SK-N-SH treated with all-trans-retinoic acid at 6 μM for 48 hours (cell line): ENCODE measurements around the gene ATP2C1.

Source experiments
- ATAC-seq: fragments of 200-7000 bp; cut with Tn5 transposase; 3 replicates; pipeline ENCODE4 v1.9.1; 2020; ENCODE audit warnings: mild to moderate bottlenecking, moderate library complexity
- ARNTL ChIP-seq: fragments of 450-650 bp; formaldehyde crosslinking; IDR thresholded peaks from 2 replicates; pipeline ENCODE4 v1.5.0; 2020; ENCODE audit warnings: low read depth, mild to moderate bottlenecking, moderate library complexity, borderline replicate concordance
- BACH2 ChIP-seq: fragments of 250-450 bp; sonication (Bioruptor Pico); IDR thresholded peaks from 2 replicates; pipeline ENCODE4 v1.9.0; 2021; ENCODE audit warnings: mild to moderate bottlenecking, borderline replicate concordance
- CREB5 ChIP-seq: fragments of 250-450 bp; sonication (Bioruptor Pico); IDR thresholded peaks from 2 replicates; pipeline ENCODE4 v1.5.1; 2020; ENCODE audit warnings: low read depth, mild to moderate bottlenecking, moderate library complexity
- CSDC2 ChIP-seq: fragments of 250-450 bp; sonication (Bioruptor Pico); IDR thresholded peaks from 2 replicates; pipeline ENCODE4 v1.5.0; 2020; ENCODE audit warnings: mild to moderate bottlenecking, moderate library complexity
- CSRNP3 ChIP-seq: fragments of 250-450 bp; sonication (Bioruptor Pico); IDR thresholded peaks from 2 replicates; pipeline ENCODE4 v1.5.1; 2021; ENCODE audit warnings: mild to moderate bottlenecking, moderate library complexity
- ESRRG ChIP-seq: fragments of 250-450 bp; sonication (Bioruptor Pico); IDR thresholded peaks from 2 replicates; pipeline ENCODE4 v1.6.1; 2021; ENCODE audit warnings: mild to moderate bottlenecking
- GLIS3 ChIP-seq: fragments of 250-450 bp; sonication (Bioruptor Pico); IDR thresholded peaks from 2 replicates; pipeline ENCODE4 v1.5.0; 2020; ENCODE audit warnings: mild to moderate bottlenecking, moderate library complexity
- ISL1 ChIP-seq: fragments of 250-450 bp; sonication (Bioruptor Pico); IDR thresholded peaks from 2 replicates; pipeline ENCODE4 v2.1.2; 2022; ENCODE audit warnings: mild to moderate bottlenecking, moderate library complexity
- OSR1 ChIP-seq: fragments of 250-450 bp; sonication (Bioruptor Pico); IDR thresholded peaks from 2 replicates; pipeline ENCODE4 v1.8.0; 2022; ENCODE audit warnings: moderate library complexity, mild to moderate bottlenecking, inconsistent platforms
- PATZ1 ChIP-seq: fragments of 250-450 bp; sonication (Bioruptor Pico); IDR thresholded peaks from 2 replicates; pipeline ENCODE4 v1.8.0; 2020; ENCODE audit warnings: mild to moderate bottlenecking, moderate library complexity, borderline replicate concordance
- POU6F1 ChIP-seq: fragments of 250-450 bp; sonication (Bioruptor Pico); IDR thresholded peaks from 2 replicates; pipeline ENCODE4 v1.8.0; 2021; ENCODE audit warnings: low read depth, mild to moderate bottlenecking, moderate library complexity, borderline replicate concordance
- PPARA ChIP-seq: fragments of 250-450 bp; sonication (Bioruptor Pico); IDR thresholded peaks from 2 replicates; pipeline ENCODE4 v1.5.0; 2020; ENCODE audit warnings: mild to moderate bottlenecking, borderline replicate concordance
- RARB ChIP-seq: fragments of 250-450 bp; sonication (Bioruptor Pico); IDR thresholded peaks from 2 replicates; pipeline ENCODE4 v1.8.0; 2021; ENCODE audit warnings: mild to moderate bottlenecking, moderate library complexity
- TCF4 ChIP-seq: fragments of 250-450 bp; sonication (Bioruptor Pico); IDR thresholded peaks from 2 replicates; pipeline ENCODE4 v1.8.0; 2021; ENCODE audit warnings: mild to moderate bottlenecking, moderate library complexity, borderline replicate concordance
- TOX ChIP-seq: fragments of 250-450 bp; sonication (Bioruptor Pico); IDR thresholded peaks from 2 replicates; pipeline ENCODE4 v1.8.0; 2021; ENCODE audit warnings: mild to moderate bottlenecking, moderate library complexity, borderline replicate concordance
- ZC3H10 ChIP-seq: fragments of 250-450 bp; sonication (Bioruptor Pico); IDR thresholded peaks from 2 replicates; pipeline ENCODE4 v1.5.1; 2021; ENCODE audit warnings: mild to moderate bottlenecking, moderate library complexity
- ZFP3 ChIP-seq: fragments of 250-450 bp; sonication (Bioruptor Pico); IDR thresholded peaks from 2 replicates; pipeline ENCODE4 v1.5.0; 2020; ENCODE audit warnings: mild to moderate bottlenecking, moderate library complexity
- ZFP30 ChIP-seq: fragments of 450-650 bp; formaldehyde crosslinking; IDR thresholded peaks from 2 replicates; pipeline ENCODE4 v1.5.0; 2022; ENCODE audit warnings: mild to moderate bottlenecking, moderate library complexity
- ZNF565 ChIP-seq: fragments of 450-650 bp; formaldehyde crosslinking; conservative IDR thresholded peaks from 2 replicates; pipeline ENCODE4 v1.5.0; 2020; ENCODE audit warnings: low read depth, mild to moderate bottlenecking, moderate library complexity
- ZNF70 ChIP-seq: fragments of 450-650 bp; formaldehyde crosslinking; IDR thresholded peaks from 2 replicates; pipeline ENCODE4 v1.5.0; 2020; ENCODE audit warnings: mild to moderate bottlenecking, moderate library complexity
- ZNF8 ChIP-seq: fragments of 450-650 bp; formaldehyde crosslinking; IDR thresholded peaks from 2 replicates; pipeline ENCODE4 v1.5.0; 2020; ENCODE audit warnings: mild to moderate bottlenecking, moderate library complexity
- TF ChIP-seq, protein P1 (sequence below): fragments of 250-450 bp; sonication (Bioruptor Pico); IDR thresholded peaks from 2 replicates; pipeline ENCODE4 v1.5.0; 2020; ENCODE audit warnings: mild to moderate bottlenecking, moderate library complexity

Gene ATP2C1

DNA sequence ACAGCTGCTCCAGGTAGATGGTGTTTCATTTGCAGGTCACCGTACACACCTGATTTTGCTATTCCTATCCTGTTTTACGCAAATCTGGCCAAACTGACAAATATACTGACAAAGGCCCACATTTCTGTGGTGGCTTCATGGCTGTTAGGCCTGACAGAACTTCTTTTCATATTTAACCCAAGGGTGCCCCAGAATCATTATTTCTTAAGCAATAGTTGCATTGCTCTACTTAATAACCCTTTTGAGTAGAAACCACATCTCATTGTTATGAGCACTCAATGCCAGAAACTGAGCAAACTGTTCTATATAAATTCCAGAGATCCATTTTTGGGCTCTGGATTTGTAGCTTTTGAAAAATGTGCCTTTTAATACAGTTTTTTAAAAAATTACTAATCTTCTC lies 113.4 kb downstream of the ATP2C1 start (continued):
- TF ChIP-seq POU6F1 (CRISPR knock-in tag), result no peak
- TF ChIP-seq TCF4 (CRISPR knock-in tag), result no peak
- no peak for TF ChIP-seq ZC3H10 (CRISPR knock-in tag)
- TF ChIP-seq ZNF8, result no peak
- TF ChIP-seq GLIS3 (CRISPR knock-in tag), result no peak
- no peak for TF ChIP-seq ZNF565
- TF ChIP-seq ZFP3, result no peak
- no peak for TF ChIP-seq CSDC2 (CRISPR knock-in tag)
- TF ChIP-seq ZFP30 (CRISPR knock-in tag), result no peak
- TF ChIP-seq ISL1 (CRISPR knock-in tag), result no peak
- TF ChIP-seq BACH2 (CRISPR knock-in tag), result no peak
- no peak for TF ChIP-seq CREB5

DNA sequence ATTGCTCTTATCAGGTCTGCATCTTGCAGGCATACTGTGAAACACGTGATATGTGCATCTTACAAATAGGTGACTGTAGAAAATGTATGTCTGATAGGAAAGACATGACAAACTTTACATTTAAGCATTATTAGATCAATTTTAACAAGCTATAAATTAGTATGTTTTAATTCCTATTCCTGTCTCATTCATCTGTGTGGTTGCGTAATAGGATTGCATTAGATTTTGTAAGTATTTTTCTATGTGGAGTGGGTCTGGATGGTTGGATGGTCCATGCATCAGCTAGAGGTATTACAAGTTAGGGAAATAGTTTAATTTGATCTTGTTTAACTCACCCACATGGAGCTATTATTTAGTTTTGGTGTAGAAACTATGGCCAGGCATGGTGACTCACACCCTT lies 113.9 kb downstream of the ATP2C1 start:
- TF ChIP-seq PPARA (no peak), ZFP3 (no peak), PATZ1 (CRISPR knock-in tag) (no peak), ZNF70 (no peak)
- ATAC-seq, result no peak

- ATAC-seq, result no peak
- TF ChIP-seq ZFP3, result no peak
- no peak for TF ChIP-seq ISL1 (CRISPR knock-in tag)
- TF ChIP-seq BACH2 (CRISPR knock-in tag), result no peak
- no peak for TF ChIP-seq TCF4 (CRISPR knock-in tag)
- no peak for TF ChIP-seq ZNF565
- TF ChIP-seq ESRRG, result no peak
- TF ChIP-seq ZNF70, result no peak
- TF ChIP-seq ZNF8, result no peak
Observed at GRCh38 chr3:131008326-131008725, 114.4 kb downstream of the ATP2C1 start.

DNA sequence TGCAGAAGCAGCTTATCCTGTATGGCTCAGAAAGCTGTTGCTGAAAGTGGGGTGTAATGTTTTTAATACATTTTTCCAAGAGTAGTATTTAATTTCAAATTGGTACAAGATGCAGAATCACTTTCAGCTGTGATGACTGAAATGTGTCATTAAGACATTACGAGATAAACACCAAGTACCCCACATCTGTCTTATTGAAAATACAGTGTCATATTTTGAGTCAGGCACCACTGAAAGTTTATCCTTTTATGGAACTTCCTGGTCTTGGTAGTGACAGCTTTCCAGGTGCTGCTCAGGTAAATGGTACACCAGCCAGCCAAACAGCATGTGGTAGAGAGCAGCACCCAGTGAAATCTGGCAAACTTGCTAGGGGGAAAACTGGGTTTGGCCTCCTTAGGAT lies 115.8 kb downstream of the ATP2C1 start:
- no peak for ATAC-seq
- TF ChIP-seq ZNF8, result no peak
- no peak for TF ChIP-seq ZFP3
- TF ChIP-seq CSRNP3 (CRISPR knock-in tag), result no peak
- no peak for TF ChIP-seq ESRRG
- no peak for TF ChIP-seq ARNTL

DNA sequence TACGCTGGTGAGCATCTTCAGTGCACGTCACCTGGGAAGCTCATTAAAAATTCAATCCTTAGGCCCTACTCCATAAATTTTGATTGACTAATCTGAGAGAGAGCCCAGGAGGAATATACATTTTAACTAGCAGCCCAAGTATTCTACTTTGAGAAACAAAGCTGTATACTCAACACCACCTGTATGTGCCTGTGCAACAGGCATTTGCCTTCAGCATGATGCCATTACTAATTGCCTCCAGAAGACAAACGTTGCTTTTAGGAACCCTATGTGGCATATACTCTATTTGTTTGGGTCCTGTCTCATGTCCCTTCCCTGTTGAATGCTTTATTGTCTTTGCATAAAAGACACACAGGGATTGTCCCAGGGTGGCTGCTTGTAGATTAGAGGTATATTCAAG lies 125.1 kb downstream of the ATP2C1 start:
- TF ChIP-seq ZFP3 (no peak), RARB (CRISPR knock-in tag) (no peak), ARNTL (no peak), BACH2 (CRISPR knock-in tag) (no peak), CSRNP3 (CRISPR knock-in tag) (no peak), ZC3H10 (CRISPR knock-in tag) (no peak), ZNF8 (no peak), CSDC2 (CRISPR knock-in tag) (no peak), ZFP30 (CRISPR knock-in tag) (no peak), PPARA (no peak), OSR1 (no peak), TOX (CRISPR knock-in tag) (no peak), PATZ1 (CRISPR knock-in tag) (no peak), ISL1 (CRISPR knock-in tag) (no peak)
- TF ChIP-seq, protein P1, sequence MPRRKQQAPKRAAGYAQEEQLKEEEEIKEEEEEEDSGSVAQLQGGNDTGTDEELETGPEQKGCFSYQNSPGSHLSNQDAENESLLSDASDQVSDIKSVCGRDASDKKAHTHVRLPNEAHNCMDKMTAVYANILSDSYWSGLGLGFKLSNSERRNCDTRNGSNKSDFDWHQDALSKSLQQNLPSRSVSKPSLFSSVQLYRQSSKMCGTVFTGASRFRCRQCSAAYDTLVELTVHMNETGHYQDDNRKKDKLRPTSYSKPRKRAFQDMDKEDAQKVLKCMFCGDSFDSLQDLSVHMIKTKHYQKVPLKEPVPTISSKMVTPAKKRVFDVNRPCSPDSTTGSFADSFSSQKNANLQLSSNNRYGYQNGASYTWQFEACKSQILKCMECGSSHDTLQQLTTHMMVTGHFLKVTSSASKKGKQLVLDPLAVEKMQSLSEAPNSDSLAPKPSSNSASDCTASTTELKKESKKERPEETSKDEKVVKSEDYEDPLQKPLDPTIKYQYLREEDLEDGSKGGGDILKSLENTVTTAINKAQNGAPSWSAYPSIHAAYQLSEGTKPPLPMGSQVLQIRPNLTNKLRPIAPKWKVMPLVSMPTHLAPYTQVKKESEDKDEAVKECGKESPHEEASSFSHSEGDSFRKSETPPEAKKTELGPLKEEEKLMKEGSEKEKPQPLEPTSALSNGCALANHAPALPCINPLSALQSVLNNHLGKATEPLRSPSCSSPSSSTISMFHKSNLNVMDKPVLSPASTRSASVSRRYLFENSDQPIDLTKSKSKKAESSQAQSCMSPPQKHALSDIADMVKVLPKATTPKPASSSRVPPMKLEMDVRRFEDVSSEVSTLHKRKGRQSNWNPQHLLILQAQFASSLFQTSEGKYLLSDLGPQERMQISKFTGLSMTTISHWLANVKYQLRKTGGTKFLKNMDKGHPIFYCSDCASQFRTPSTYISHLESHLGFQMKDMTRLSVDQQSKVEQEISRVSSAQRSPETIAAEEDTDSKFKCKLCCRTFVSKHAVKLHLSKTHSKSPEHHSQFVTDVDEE (CRISPR knock-in tag), result no peak
- TF ChIP-seq, all 23 proteins: peak for 0
- ATAC-seq, result no peak
